HepG2 (cell line): Measurements from ENCODE around the gene SIRPB1. TPM values are rescaled to one million over a fixed set of nuclear protein-coding genes. Genes with fewer than 3 reads are reported as not detected.
"Not testable (repeated sequence)": the region's sequence is repeated elsewhere in the genome, so short reads cannot be mapped to it uniquely, and the experiment has no call there.

Experiments used
- ATAC-seq: fragments of 200-7000 bp; cut with Tn5 transposase; 3 replicates; pipeline ENCODE4 v1.9.1; 2020; ENCODE audit warnings: mild to moderate bottlenecking, moderate library complexity
- BruUV-seq: library from RNA; stranded (reverse); fragments of 400-500 nt; replicated peaks from 2 replicates; lab custom pipeline; 2021; lab: Mats Ljungman, UMichigan
- CTCF ChIA-PET: fragments of 300-600 bp; formaldehyde crosslinking; extraction: SDS; loops from one replicate; lab custom pipeline; 2021; ENCODE audit warnings: low total read pairs, inconsistent platforms, low intra/inter-chr PET ratio; lab: Yijun Ruan, JAX
- POLR2A ChIA-PET: fragments of 350-600 bp; sonication (Branson Sonifier 250); formaldehyde crosslinking; loops from one replicate; lab custom pipeline; 2020; ENCODE audit warnings: antibody characterized with exemption, inconsistent platforms; lab: Yijun Ruan, JAX
- DNase-seq: peaks from one replicate; pipeline ENCODE4 v3.0.0-alpha.2; 2015; ENCODE audit warnings: low spot score
- FAIRE-seq: peaks from 3 replicates; lab custom pipeline; 2011; peaks lifted over from hg19 to GRCh38; lab: Jason Lieb, UNC
- H2AFZ ChIP-seq: one replicate; pipeline ENCODE4 v1.6.1; 2011; ENCODE audit warnings: low read length, inconsistent platforms
- H3K27ac ChIP-seq: fragments of 300-600 bp; 3 replicates; pipeline ENCODE4 v1.8.0; 2011; ENCODE audit warnings: mixed run types, mild to moderate bottlenecking, mixed read lengths, low read length, inconsistent platforms; ENCODE audit not compliant: insufficient read depth; ENCODE audit errors: extremely low read length
- H3K27me3 ChIP-seq, 2 experiments: fragments of 200-600 bp in 1 of 2; 2 replicates in 1 of 2; 3 replicates in 1 of 2; pipeline versions ENCODE4 v1.6.0 to v1.8.0; 2011; ENCODE audit warnings: low read length in 2 of 2, mild to moderate bottlenecking in 2 of 2, moderate library complexity in 2 of 2, inconsistent platforms in 1 of 2; ENCODE audit not compliant: insufficient read depth in 2 of 2, control insufficient read depth in 1 of 2
- H3K36me3 ChIP-seq, 2 experiments: fragments of 200-600 bp in 1 of 2; replicated peaks in 1 of 2; 2 replicates in 1 of 2; 3 replicates in 1 of 2; pipeline versions ENCODE4 v1.5.1 to v1.8.0; 2011; ENCODE audit warnings: low read length in 2 of 2, inconsistent platforms in 1 of 2; ENCODE audit not compliant: insufficient read depth in 2 of 2, control insufficient read depth in 1 of 2
- H3K4me1 ChIP-seq: 2 replicates; pipeline ENCODE4 v1.5.1; 2012; ENCODE audit warnings: low read length, inconsistent platforms; ENCODE audit not compliant: insufficient read depth
- H3K4me2 ChIP-seq: 2 replicates; pipeline ENCODE4 v1.6.0; 2011; ENCODE audit warnings: low read depth, low read length, inconsistent platforms
- H3K4me3 ChIP-seq, 3 experiments: fragments of 200-600 bp in 1 of 3; sonication (generic), shearing (Covaris generic) in 1 of 3; replicated peaks in 1 of 3; 2 replicates each; pipeline ENCODE4 v1.5.1; 2011 to 2016; ENCODE audit warnings: low read length in 3 of 3, inconsistent platforms in 2 of 3, low read depth in 2 of 3, mild to moderate bottlenecking in 2 of 3, control low read depth in 1 of 3, mixed read lengths in 1 of 3; ENCODE audit not compliant: insufficient read depth in 1 of 3
- H3K79me2 ChIP-seq: one replicate; pipeline ENCODE4 v1.6.1; 2011; ENCODE audit warnings: low read length, inconsistent platforms; ENCODE audit not compliant: insufficient read depth
- H3K9ac ChIP-seq: 2 replicates; pipeline ENCODE4 v1.6.0; 2011; ENCODE audit warnings: mild to moderate bottlenecking, low read depth, low read length, inconsistent platforms; ENCODE audit not compliant: insufficient read depth
- H3K9me3 ChIP-seq: 2 replicates; pipeline ENCODE4 v1.5.1; 2012; ENCODE audit warnings: mild to moderate bottlenecking, low read length
- H4K20me1 ChIP-seq: 2 replicates; pipeline ENCODE4 v1.6.0; 2011; ENCODE audit warnings: inconsistent platforms, mild to moderate bottlenecking, low read length, moderate library complexity; ENCODE audit not compliant: insufficient read depth
- CENPX ChIP-seq: sonication (generic); formaldehyde crosslinking; IDR thresholded peaks from 2 replicates; pipeline ENCODE4 v1.9.0; 2021; ENCODE audit warnings: mild to moderate bottlenecking, missing genetic modification reagents, moderate library complexity
- NFKBIZ ChIP-seq: IDR thresholded peaks from 2 replicates; pipeline ENCODE4 v1.6.1; 2018; ENCODE audit warnings: missing genetic modification reagents, missing compliant biosample characterization
- NFYC ChIP-seq: IDR thresholded peaks from 2 replicates; pipeline ENCODE4 v1.6.1; 2016; ENCODE audit warnings: missing genetic modification reagents, missing compliant biosample characterization
- POLR2A ChIP-seq, 2 experiments: IDR thresholded peaks; 2 replicates each; pipeline ENCODE4 v1.6.1; 2011; ENCODE audit warnings: low read depth in 2 of 2, low read length in 2 of 2, mild to moderate bottlenecking in 1 of 2, moderate library complexity in 1 of 2; ENCODE audit not compliant: insufficient read depth in 1 of 2
- RAD51 ChIP-seq: fragments of 450-650 bp; IDR thresholded peaks from 2 replicates; pipeline ENCODE4 v1.6.1; 2016; ENCODE audit warnings: borderline replicate concordance
- RARG ChIP-seq: sonication (generic); formaldehyde crosslinking; IDR thresholded peaks from 2 replicates; pipeline ENCODE4 v1.4.0; 2020; ENCODE audit warnings: low read depth, mild to moderate bottlenecking, missing genetic modification reagents
- RORA ChIP-seq: sonication (generic); formaldehyde crosslinking; IDR thresholded peaks from 2 replicates; pipeline ENCODE4 v1.5.0; 2020; ENCODE audit warnings: mild to moderate bottlenecking, missing genetic modification reagents, moderate library complexity
- ZFP62 ChIP-seq: sonication (generic); formaldehyde crosslinking; IDR thresholded peaks from 2 replicates; pipeline ENCODE4 v1.4.0; 2020; ENCODE audit warnings: missing genetic modification reagents
- ZNF616 ChIP-seq: sonication (generic); formaldehyde crosslinking; IDR thresholded peaks from 2 replicates; pipeline ENCODE4 v1.5.0; 2020; ENCODE audit warnings: low read depth, mild to moderate bottlenecking, missing genetic modification reagents
- WGBS: methylation state at CpG from one replicate; pipeline ENCODE4 v1.1.6; 2017; ENCODE audit warnings: low lambda C conversion rate; 5-methylcytosine and 5-hydroxymethylcytosine counted together
- in situ Hi-C: cut with HindIII; loops from 2 replicates; pipeline ENCODE4 v1.10.0; 2017; ENCODE audit warnings: low pct_unique_long_range_greater_than_20kb; ENCODE audit not compliant: extremely low pct_ligation_motif_present
- intact Hi-C: fragments of 100-400 bp; cut with micrococcal nuclease; formaldehyde crosslinking; loops from one replicate; pipeline ENCODE4 v1.10.0; 2022; ENCODE audit not compliant: unreplicated experiment
- polyA plus RNA-seq, 8 experiments: library from polyadenylated mRNA; depleted of rRNA in 3 of 8; stranded (reverse) in 7 of 8; unstranded in 1 of 8; fragments of >200 nt; fragmentation: Illumina TruSeq in 4 of 8; extraction: Trizol in 4 of 8; gene quantifications; 2 replicates each; pipeline versions ENCODE4 v1.2.1 to v1.2.3, GENCODE V29; 2011 to 2016; ENCODE audit warnings: low read depth in 4 of 8, missing spikeins in 1 of 8, mixed read lengths in 1 of 8; ENCODE audit not compliant: insufficient read depth in 1 of 8
- total RNA-seq, 5 experiments: library from RNA; depleted of rRNA; stranded (reverse); fragments of >200 nt; fragmentation: Illumina TruSeq; extraction: Trizol; gene quantifications; 2 replicates each; pipeline ENCODE4 v1.2.3, GENCODE V29; 2016; ENCODE audit warnings: low read depth in 1 of 5

The SIRPB1 gene
- total and polyA plus RNA-seq, 2 of the 13 experiments (the other 11 are each of a cell fraction or from before 2014, with no cell fraction given), result 0.41 to 1.4 TPM

DNA sequence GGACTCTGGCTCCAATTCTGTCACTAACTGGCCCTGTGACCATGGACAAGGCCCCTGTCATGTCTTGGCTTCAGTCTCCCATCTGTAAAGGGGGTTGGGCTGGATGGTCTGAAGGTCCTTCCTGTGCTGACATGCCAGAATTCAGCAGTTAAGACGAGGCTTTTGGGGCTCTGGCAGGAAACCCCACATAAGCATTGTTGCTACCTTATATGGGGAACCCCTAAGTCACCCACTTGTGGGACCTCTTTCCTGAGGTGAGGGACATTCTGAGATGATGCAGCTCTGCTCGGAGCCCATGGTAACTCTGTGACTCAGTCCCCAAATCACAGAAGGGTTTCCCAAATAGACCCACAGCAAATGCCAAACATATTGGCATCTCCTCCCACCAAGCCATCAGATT, 42.5 kb downstream of the SIRPB1 start:
- H3K27me3 ChIP-seq, H3K27ac ChIP-seq, CTCF ChIA-PET, intact Hi-C loops, FAIRE-seq, H3K9me3 ChIP-seq, H2AFZ ChIP-seq, H3K9ac ChIP-seq, H3K79me2 ChIP-seq, DNase-seq, ATAC-seq, POLR2A ChIA-PET, in situ Hi-C loops, H3K36me3 ChIP-seq, H4K20me1 ChIP-seq, H3K4me1 ChIP-seq, H3K4me3 ChIP-seq, H3K4me2 ChIP-seq, BruUV-seq: not testable (repeated sequence)
- WGBS, result no CpG with 5 or more reads among the region's 2 CpGs

DNA sequence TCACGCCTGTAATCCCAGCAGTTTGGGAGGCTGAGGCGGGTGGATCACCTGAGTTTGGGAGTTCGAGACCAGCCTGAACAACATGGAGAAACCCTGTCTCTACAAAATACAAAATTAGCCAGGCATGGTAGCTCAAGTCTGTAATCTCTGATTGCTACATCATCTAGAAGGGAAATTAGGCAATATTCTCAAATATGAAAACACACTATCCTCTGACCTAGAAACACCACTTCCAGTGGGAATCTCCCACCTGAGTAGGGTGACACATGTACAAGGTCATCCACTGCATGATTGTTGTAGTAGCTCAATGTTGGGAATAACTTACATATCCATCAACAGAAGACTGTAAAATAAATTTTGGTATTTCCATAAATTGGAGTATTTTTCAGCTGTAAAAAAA, 43.2 kb downstream of the SIRPB1 start:
- in situ Hi-C loops, result no loop called here

DNA sequence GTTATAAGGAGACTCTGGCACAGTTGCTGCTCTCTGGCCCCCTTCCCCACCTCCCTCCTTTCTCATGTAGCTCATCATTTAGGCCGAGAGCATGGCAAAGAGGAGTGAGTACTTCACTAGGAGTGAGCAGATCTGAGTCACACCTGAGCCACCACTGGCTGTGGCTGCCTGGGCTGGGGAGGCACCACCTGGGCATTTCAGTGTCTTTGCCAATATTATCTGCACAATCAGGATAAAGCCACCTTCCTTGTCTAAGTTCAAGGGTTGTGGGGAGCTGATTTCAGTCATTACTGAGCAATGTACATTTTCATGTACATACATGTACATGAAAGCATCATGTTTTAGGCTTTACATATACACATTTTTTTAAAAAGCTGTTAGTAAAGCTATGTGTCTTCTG, 43.8 kb downstream of the SIRPB1 start:
- H3K9ac ChIP-seq, H2AFZ ChIP-seq, H3K36me3 ChIP-seq, in situ Hi-C loops, ATAC-seq, intact Hi-C loops, DNase-seq, H3K27me3 ChIP-seq, POLR2A ChIA-PET, H3K27ac ChIP-seq, H3K4me3 ChIP-seq, FAIRE-seq, H3K4me2 ChIP-seq, CTCF ChIA-PET, H3K9me3 ChIP-seq, H3K4me1 ChIP-seq, BruUV-seq, H4K20me1 ChIP-seq, H3K79me2 ChIP-seq: not testable (repeated sequence)
- WGBS, result no CpG with 5 or more reads among the region's 1 CpG

More for the DNA sequence above, 43.2 kb downstream of the SIRPB1 start:
- Histone ChIP-seq H3K27ac (no peak overlapping the region), H3K4me2 (no peak overlapping the region), H3K79me2 (no peaks in the 10 kb centered on the region), H3K4me3 (no peak overlapping the region), H3K36me3 (no peaks in the 10 kb centered on the region), H3K9me3 (no peaks in the 10 kb centered on the region), H2AFZ (no peak overlapping the region), H3K4me1 (no peaks in the 10 kb centered on the region), H3K27me3 (no peaks in the 10 kb centered on the region), H3K9ac (no peak overlapping the region), H4K20me1 (no peaks in the 10 kb centered on the region)
- no peak for DNase-seq
- CTCF ChIA-PET, result no interaction called here
- BruUV-seq, result no TSS peak
- no peak for ATAC-seq
- no peak for TF ChIP-seq RORA (CRISPR knock-in tag)
- no peak for TF ChIP-seq ZNF616
- no peak for TF ChIP-seq NFKBIZ (CRISPR knock-in tag)
- no peak for TF ChIP-seq RARG (CRISPR knock-in tag)
- TF ChIP-seq CENPX (CRISPR knock-in tag), result no peak
- TF ChIP-seq NFYC (CRISPR knock-in tag), result no peak
- TF ChIP-seq RAD51, result no peak
- TF ChIP-seq ZFP62 (CRISPR knock-in tag), result no peak
- TF ChIP-seq POLR2A (IDR thresholded peaks at IDR 0.05; ENCODE audit: insufficient read depth in 1 of 2, low read depth in 2 of 2, low read length in 2 of 2), result no peak
- no peak for FAIRE-seq
- POLR2A ChIA-PET, result no interaction called here
- WGBS, result 8% methylated on average over 3 of the region's 3 CpGs
- intact Hi-C loops, result no loop called here
